K562 (cell line): ENCODE data around the gene PDGFD. TPM values are rescaled to one million over a fixed set of nuclear protein-coding genes. Genes with fewer than 3 reads are reported as not detected.

Experiments
- ATAC-seq: fragments of 200-7000 bp; cut with Tn5 transposase; 3 replicates; pipeline ENCODE4 v1.9.1; 2020; ENCODE audit warnings: moderate library complexity
- BruUV-seq: library from RNA; stranded (reverse); fragments of 400-500 nt; replicated peaks from 2 replicates; lab custom pipeline; 2021; lab: Mats Ljungman, UMichigan
- CTCF ChIA-PET: fragments of 300-600 bp; formaldehyde crosslinking; extraction: SDS; loops from one replicate; lab custom pipeline; 2021; ENCODE audit warnings: low intra/inter-chr PET ratio; lab: Yijun Ruan, JAX
- POLR2A ChIA-PET: fragments of 300-600, 350-650 bp; sonication (Branson Sonifier 250); formaldehyde crosslinking; extraction: SDS; loops from one replicate; lab custom pipeline; 2021; ENCODE audit warnings: antibody characterized with exemption, inconsistent platforms; lab: Yijun Ruan, JAX
- DNase-seq, 4 experiments: peaks; one replicate each; pipeline versions ENCODE4 v3.0.0 to v3.0.0-alpha.2; 2011 to 2018; ENCODE audit warnings: low spot score in 3 of 4, mixed read lengths in 3 of 4; ENCODE audit errors: extremely low read depth in 1 of 4
- FAIRE-seq: peaks from 2 replicates; lab custom pipeline; 2011; peaks lifted over from hg19 to GRCh38; lab: Jason Lieb, UNC
- H2AFZ ChIP-seq: 2 replicates; pipeline ENCODE4 v1.6.0; 2011; ENCODE audit warnings: low read depth, low read length, control low read depth, inconsistent platforms
- H3K27ac ChIP-seq: fragments of 200-600 bp; 3 replicates; pipeline ENCODE4 v1.8.0; 2011; ENCODE audit warnings: low read depth, mild to moderate bottlenecking, control low read depth, inconsistent platforms, low read length, moderate library complexity, mixed read lengths; ENCODE audit errors: extremely low read depth
- H3K27me3 ChIP-seq, 2 experiments: fragments of 300-600 bp in 1 of 2; 2 replicates in 1 of 2; 3 replicates in 1 of 2; pipeline versions ENCODE4 v1.6.0 to v1.8.0; 2011; ENCODE audit warnings: inconsistent platforms in 2 of 2, low read length in 2 of 2, mild to moderate bottlenecking in 1 of 2, mixed read lengths in 1 of 2, moderate library complexity in 1 of 2; ENCODE audit not compliant: control insufficient read depth in 2 of 2, insufficient read depth in 2 of 2
- H3K36me3 ChIP-seq: fragments of 300-600 bp; 3 replicates; pipeline ENCODE4 v1.8.0; 2011; ENCODE audit warnings: mild to moderate bottlenecking, low read length, inconsistent platforms; ENCODE audit not compliant: control insufficient read depth, insufficient read depth
- H3K4me1 ChIP-seq, 2 experiments: fragments of 200-600 bp in 1 of 2; replicated peaks in 1 of 2; 2 replicates in 1 of 2; 3 replicates in 1 of 2; pipeline versions ENCODE4 v1.5.1 to v1.8.0; 2011; ENCODE audit warnings: inconsistent platforms in 2 of 2, low read length in 2 of 2, mild to moderate bottlenecking in 1 of 2, mixed read lengths in 1 of 2, moderate library complexity in 1 of 2; ENCODE audit not compliant: control insufficient read depth in 2 of 2, insufficient read depth in 2 of 2
- H3K4me2 ChIP-seq: 2 replicates; pipeline ENCODE4 v1.6.1; 2011; ENCODE audit warnings: low read length, control low read depth, inconsistent platforms, mixed read lengths; ENCODE audit not compliant: insufficient read depth
- H3K4me3 ChIP-seq: fragments of 200-600 bp; sonication (generic), shearing (Covaris generic); 2 replicates; pipeline ENCODE4 v1.5.1; 2016; ENCODE audit warnings: control low read depth, inconsistent platforms
- H3K79me2 ChIP-seq: fragments of 200-600 bp; 3 replicates; pipeline ENCODE4 v1.8.0; 2011; ENCODE audit warnings: low read length, inconsistent platforms; ENCODE audit not compliant: control insufficient read depth, insufficient read depth
- H3K9ac ChIP-seq, 2 experiments: 2 replicates each; pipeline versions ENCODE4 v1.6.0 to v1.6.1; 2011; ENCODE audit warnings: low read depth in 2 of 2, low read length in 2 of 2, control low read depth in 1 of 2, inconsistent platforms in 1 of 2, mild to moderate bottlenecking in 1 of 2, mixed read lengths in 1 of 2; ENCODE audit not compliant: insufficient read depth in 1 of 2
- H3K9me1 ChIP-seq: one replicate; pipeline ENCODE4 v1.6.0; 2011; ENCODE audit warnings: inconsistent platforms, mild to moderate bottlenecking, low read length, moderate library complexity; ENCODE audit not compliant: control insufficient read depth, insufficient read depth
- H3K9me3 ChIP-seq: replicated peaks from 2 replicates; pipeline ENCODE4 v1.5.1; 2011; ENCODE audit warnings: low read depth, low read length, inconsistent platforms; ENCODE audit not compliant: control insufficient read depth, insufficient read depth
- H4K20me1 ChIP-seq: replicated peaks from 2 replicates; pipeline ENCODE4 v1.6.1; 2011; ENCODE audit warnings: low read length, inconsistent platforms, mixed read lengths; ENCODE audit not compliant: control insufficient read depth, insufficient read depth
- E2F5 ChIP-seq: sonication (generic); formaldehyde crosslinking; IDR thresholded peaks from 2 replicates; pipeline ENCODE4 v1.8.0; 2022; ENCODE audit warnings: mild to moderate bottlenecking, missing genetic modification reagents
- HSF4 ChIP-seq: fragments of 250-450 bp; sonication (Bioruptor Pico); IDR thresholded peaks from 2 replicates; pipeline ENCODE4 v2.1.2; 2022; ENCODE audit warnings: mild to moderate bottlenecking, moderate library complexity, borderline replicate concordance
- IRF2 ChIP-seq: sonication (generic); formaldehyde crosslinking; IDR thresholded peaks from 2 replicates; pipeline ENCODE4 v1.8.1; 2022; ENCODE audit warnings: mild to moderate bottlenecking, missing genetic modification reagents
- PML ChIP-seq: IDR thresholded peaks from 2 replicates; pipeline ENCODE4 v1.6.1; 2012; ENCODE audit warnings: low read length, inconsistent platforms
- POLR2A ChIP-seq: fragments of 450-650 bp; conservative IDR thresholded peaks from 2 replicates; pipeline ENCODE4 v1.6.1; 2016
- POLR2H ChIP-seq: IDR thresholded peaks from 2 replicates; pipeline ENCODE4 v1.6.1; 2016; ENCODE audit warnings: missing genetic modification characterization, low read depth, mild to moderate bottlenecking, control low read depth, missing compliant biosample characterization, moderate library complexity
- RFX5 ChIP-seq: IDR thresholded peaks from 2 replicates; pipeline ENCODE4 v1.6.1; 2011; ENCODE audit warnings: low read depth, mild to moderate bottlenecking, improper control_type of control experiment, low read length
- SNRNP70 ChIP-seq: fragments of 200-400 bp; formaldehyde crosslinking; optimal IDR thresholded peaks from 2 replicates; pipeline ENCODE3; 2017; ENCODE audit warnings: low read depth, low read length
- TEAD2 ChIP-seq: fragments of 450-650 bp; IDR thresholded peaks from 2 replicates; pipeline ENCODE4 v1.6.1; 2016; ENCODE audit warnings: missing genetic modification characterization, control low read depth, missing compliant biosample characterization
- ZBED1 ChIP-seq: IDR thresholded peaks from 2 replicates; pipeline ENCODE4 v1.6.1; 2014
- ZBTB8A ChIP-seq: fragments of 450-650 bp; IDR thresholded peaks from 2 replicates; pipeline ENCODE4 v1.6.1; 2018; ENCODE audit warnings: mild to moderate bottlenecking, moderate library complexity; ENCODE audit not compliant: partially characterized antibody
- WGBS: fragments of 100-300 bp; shearing (Covaris generic); methylation state at CpG from one replicate; pipeline ENCODE4 v1.1.6; 2016; ENCODE audit warnings: low coverage, mixed read lengths; ENCODE audit not compliant: insufficient coverage; ENCODE audit errors: missing lambda C conversion rate; 5-methylcytosine and 5-hydroxymethylcytosine counted together
- in situ Hi-C: fragments of 300-500 bp; cut with MboI; formaldehyde crosslinking; loops from 4 replicates; pipeline ENCODE4 v1.15.0; 2018; ENCODE audit warnings: inconsistent platforms, mixed read lengths
- intact Hi-C: fragments of 100-400 bp; cut with micrococcal nuclease; formaldehyde crosslinking; loops from 2 replicates; pipeline ENCODE4 v1.14.2; 2022
- polyA plus RNA-seq, 8 experiments: library from polyadenylated mRNA; depleted of rRNA in 4 of 8; stranded (reverse) in 5 of 8; unstranded in 3 of 8; fragments of >200 nt; fragmentation: Nextera tagmentation in 2 of 8; fragmentation: Illumina TruSeq in 1 of 8; extraction: Ambion mirVana in 2 of 8; extraction: Trizol in 1 of 8; gene quantifications; 2 replicates each; pipeline versions ENCODE4 v1.2.1 to v1.2.3, GENCODE V29; 2011 to 2014; ENCODE audit warnings: inconsistent platforms in 1 of 8, missing spikeins in 1 of 8
- total RNA-seq, 7 experiments: library from RNA; depleted of rRNA in 6 of 7; stranded (reverse); fragments of >200 nt in 6 of 7; fragmentation: Illumina TruSeq in 2 of 7; extraction: Trizol in 2 of 7; gene quantifications; 2 replicates each; pipeline versions ENCODE4 v1.2.1 to v1.2.3, GENCODE V29; 2011 to 2021; ENCODE audit warnings: low replicate concordance in 1 of 7

PDGFD gene
- total and polyA plus RNA-seq, 9 of the 15 experiments (the other 6 are each of a cell fraction or from before 2014, with no cell fraction given): 0.11 TPM; not detected in 8

- CTCF ChIA-PET: no interaction called here
- H3K9me1 ChIP-seq: no peaks in the 10 kb centered on the region
- no peaks in the 10 kb centered on the region for H4K20me1 ChIP-seq
- intact Hi-C loops: no loop called here
- H3K4me1 ChIP-seq: no peaks in the 10 kb centered on the region
- ATAC-seq (no peak), FAIRE-seq (no peak), DNase-seq (no peak)
- no peaks in the 10 kb centered on the region for H3K27me3 ChIP-seq
- no peak overlapping the region for H3K27ac ChIP-seq
- no peaks in the 10 kb centered on the region for H3K79me2 ChIP-seq
- no peak overlapping the region for H2AFZ ChIP-seq
- no peak overlapping the region for H3K9ac ChIP-seq
- no peaks in the 10 kb centered on the region for H3K36me3 ChIP-seq
- TF ChIP-seq PML (no peak), TEAD2 (tag) (no peak), RFX5 (no peak), POLR2H (tag) (no peak), SNRNP70 (no peak), ZBED1 (no peak), IRF2 (CRISPR knock-in tag) (no peak), E2F5 (no peak), POLR2A (no peak), HSF4 (CRISPR knock-in tag) (no peak), ZBTB8A (no peak)
- no peak overlapping the region for H3K4me2 ChIP-seq
- H3K4me3 ChIP-seq: no peak overlapping the region
- BruUV-seq: no TSS peak
- H3K9me3 ChIP-seq: no peaks in the 10 kb centered on the region
- POLR2A ChIA-PET: no interaction called here
- WGBS: 2% methylated on average over 4 of the region's 4 CpGs
- in situ Hi-C loops: no loop called here
Observed at GRCh38 chr11:104078245-104078644, 85.7 kb downstream of the PDGFD start.
